Activated naive CD8-positive, alpha-beta T cell treated with anti-CD3 and anti-CD28 coated beads for 36 hours (primary cell): ENCODE data around the gene MPZL3. TPM values are rescaled to one million over a fixed set of nuclear protein-coding genes. Genes with fewer than 3 reads are reported as not detected.

Experiments used
- DNase-seq: peaks from one replicate; pipeline ENCODE4 v3.0.0; 2021
- H3K27ac Mint-ChIP-seq: one replicate; pipeline ENCODE4 v1.8.0; 2022; ENCODE audit warnings: mild to moderate bottlenecking, moderate library complexity, mixed read lengths
- H3K27me3 Mint-ChIP-seq: one replicate; pipeline ENCODE4 v1.8.0; 2022; ENCODE audit warnings: mild to moderate bottlenecking, mixed read lengths
- H3K36me3 Mint-ChIP-seq: one replicate; pipeline ENCODE4 v1.8.0; 2021; ENCODE audit warnings: mild to moderate bottlenecking, mixed read lengths
- H3K4me1 Mint-ChIP-seq: one replicate; pipeline ENCODE4 v1.8.0; 2021; ENCODE audit warnings: mixed read lengths
- H3K4me3 Mint-ChIP-seq: one replicate; pipeline ENCODE4 v1.8.0; 2022; ENCODE audit warnings: mild to moderate bottlenecking, moderate library complexity, mixed read lengths
- H3K9me3 Mint-ChIP-seq: one replicate; pipeline ENCODE4 v1.8.0; 2022; ENCODE audit warnings: mixed read lengths
- total RNA-seq, 2 experiments: library from RNA; stranded (reverse); gene quantifications; one replicate each; pipeline ENCODE4 v1.2.3, GENCODE V29; 2021

MPZL3 gene
- total RNA-seq, 2 experiments from 2014 or later, result 49.1 to 50.7 TPM

- H3K27me3 Mint-ChIP-seq, result no peaks in the 10 kb centered on the region
- H3K9me3 Mint-ChIP-seq, result peaks cover 10% of the 10 kb centered on the region
- peaks cover 33% of the 10 kb centered on the region for H3K36me3 Mint-ChIP-seq
- H3K4me3 Mint-ChIP-seq, result no peak overlapping the region
- peak overlapping the region; percentile 75 for H3K27ac Mint-ChIP-seq
- no peak for DNase-seq
- peaks cover 78% of the 10 kb centered on the region for H3K4me1 Mint-ChIP-seq
Observed at GRCh38 chr11:118245936-118246562, 6.1 kb downstream of the MPZL3 start.

- Mint-ChIP-seq H3K9me3 (peaks cover 10% of the 10 kb centered on the region), H3K36me3 (peaks cover 44% of the 10 kb centered on the region), H3K4me3 (no peak overlapping the region), H3K27ac (peak overlapping the region; percentile 99), H3K4me1 (peaks cover 80% of the 10 kb centered on the region), H3K27me3 (no peaks in the 10 kb centered on the region)
- DNase-seq, result no peak
Observed at GRCh38 chr11:118243993-118244762, 8.0 kb downstream of the MPZL3 start.

GRCh38 chr11:118243161-118243560, 9.0 kb downstream of the MPZL3 start:
- peaks cover 86% of the 10 kb centered on the region for H3K4me1 Mint-ChIP-seq
- no peak overlapping the region for H3K4me3 Mint-ChIP-seq
- H3K27me3 Mint-ChIP-seq, result no peaks in the 10 kb centered on the region
- H3K27ac Mint-ChIP-seq, result peak overlapping the region; percentile 99
- H3K9me3 Mint-ChIP-seq, result peaks cover 10% of the 10 kb centered on the region
- DNase-seq, result no peak
- H3K36me3 Mint-ChIP-seq, result peaks cover 54% of the 10 kb centered on the region

- no peaks in the 10 kb centered on the region for H3K27me3 Mint-ChIP-seq
- H3K4me3 Mint-ChIP-seq, result peak overlapping the region; percentile 87
- peaks cover 10% of the 10 kb centered on the region for H3K9me3 Mint-ChIP-seq
- no peak for DNase-seq
- H3K27ac Mint-ChIP-seq, result peak overlapping the region; percentile 99
- peaks cover 83% of the 10 kb centered on the region for H3K4me1 Mint-ChIP-seq
- peaks cover 57% of the 10 kb centered on the region for H3K36me3 Mint-ChIP-seq
Observed at GRCh38 chr11:118241764-118242098, 10.4 kb downstream of the MPZL3 start.

- Mint-ChIP-seq H3K9me3 (peaks cover 10% of the 10 kb centered on the region), H3K27me3 (no peaks in the 10 kb centered on the region), H3K4me3 (peak overlapping the region; percentile 87), H3K27ac (peak overlapping the region; percentile 99), H3K36me3 (peaks cover 60% of the 10 kb centered on the region), H3K4me1 (peaks cover 82% of the 10 kb centered on the region)
- peak; percentile 73 for DNase-seq
Observed at GRCh38 chr11:118240999-118241763, 11.0 kb downstream of the MPZL3 start.

GRCh38 chr11:118239509-118240205, 12.5 kb downstream of the MPZL3 start:
- Mint-ChIP-seq H3K36me3 (peaks cover 58% of the 10 kb centered on the region), H3K27me3 (no peaks in the 10 kb centered on the region), H3K4me3 (peak overlapping the region; percentile 87), H3K4me1 (peaks cover 83% of the 10 kb centered on the region), H3K9me3 (peaks cover 4% of the 10 kb centered on the region), H3K27ac (peak overlapping the region; percentile 99)
- no peak for DNase-seq

- H3K27me3 Mint-ChIP-seq, result no peaks in the 10 kb centered on the region
- H3K4me3 Mint-ChIP-seq, result peak overlapping the region; percentile 87
- H3K9me3 Mint-ChIP-seq, result no peaks in the 10 kb centered on the region
- H3K4me1 Mint-ChIP-seq, result peaks cover 83% of the 10 kb centered on the region
- H3K27ac Mint-ChIP-seq, result peak overlapping the region; percentile 99
- DNase-seq, result no peak
- peaks cover 59% of the 10 kb centered on the region for H3K36me3 Mint-ChIP-seq
Observed at GRCh38 chr11:118238929-118239328, 13.2 kb downstream of the MPZL3 start.

GRCh38 chr11:118238421-118238820, 13.7 kb downstream of the MPZL3 start:
- peak overlapping the region; percentile 99 for H3K27ac Mint-ChIP-seq
- no peaks in the 10 kb centered on the region for H3K27me3 Mint-ChIP-seq
- H3K4me1 Mint-ChIP-seq, result peaks cover 84% of the 10 kb centered on the region
- H3K9me3 Mint-ChIP-seq, result no peaks in the 10 kb centered on the region
- H3K36me3 Mint-ChIP-seq, result peaks cover 63% of the 10 kb centered on the region
- H3K4me3 Mint-ChIP-seq, result peak overlapping the region; percentile 87
- no peak for DNase-seq

- Mint-ChIP-seq H3K27me3 (no peaks in the 10 kb centered on the region), H3K36me3 (peaks cover 73% of the 10 kb centered on the region), H3K9me3 (no peaks in the 10 kb centered on the region), H3K27ac (peak overlapping the region; percentile 26), H3K4me3 (no peak overlapping the region), H3K4me1 (peaks cover 73% of the 10 kb centered on the region)
- DNase-seq, result no peak
Observed at GRCh38 chr11:118236170-118236569, 16.0 kb downstream of the MPZL3 start.

GRCh38 chr11:118234833-118235232, 17.3 kb downstream of the MPZL3 start:
- Mint-ChIP-seq H3K4me1 (peaks cover 60% of the 10 kb centered on the region), H3K9me3 (no peaks in the 10 kb centered on the region), H3K36me3 (peaks cover 64% of the 10 kb centered on the region), H3K27ac (peak overlapping the region; percentile 36), H3K27me3 (no peaks in the 10 kb centered on the region), H3K4me3 (no peak overlapping the region)
- no peak for DNase-seq

GRCh38 chr11:118233850-118234249, 18.3 kb downstream of the MPZL3 start:
- no peaks in the 10 kb centered on the region for H3K9me3 Mint-ChIP-seq
- H3K27me3 Mint-ChIP-seq, result no peaks in the 10 kb centered on the region
- peak overlapping the region; percentile 76 for H3K27ac Mint-ChIP-seq

GRCh38 chr11:118233377-118233776, 18.8 kb downstream of the MPZL3 start:
- peaks cover 48% of the 10 kb centered on the region for H3K4me1 Mint-ChIP-seq
- H3K36me3 Mint-ChIP-seq, result peaks cover 62% of the 10 kb centered on the region
- H3K27ac Mint-ChIP-seq, result peak overlapping the region; percentile 76
- no peak overlapping the region for H3K4me3 Mint-ChIP-seq
- H3K9me3 Mint-ChIP-seq, result no peaks in the 10 kb centered on the region
- no peak for DNase-seq
- no peaks in the 10 kb centered on the region for H3K27me3 Mint-ChIP-seq

More at GRCh38 chr11:118233850-118234249, 18.3 kb downstream of the MPZL3 start:
- no peak for DNase-seq
- Mint-ChIP-seq H3K4me1 (peaks cover 53% of the 10 kb centered on the region), H3K4me3 (no peak overlapping the region), H3K36me3 (peaks cover 62% of the 10 kb centered on the region)

GRCh38 chr11:118232659-118233058, 19.5 kb downstream of the MPZL3 start:
- Mint-ChIP-seq H3K27me3 (no peaks in the 10 kb centered on the region), H3K9me3 (no peaks in the 10 kb centered on the region), H3K27ac (peak overlapping the region; percentile 76), H3K4me3 (no peak overlapping the region), H3K36me3 (peaks cover 62% of the 10 kb centered on the region), H3K4me1 (peaks cover 45% of the 10 kb centered on the region)
- peak; percentile 66 for DNase-seq

- H3K4me1 Mint-ChIP-seq, result peaks cover 37% of the 10 kb centered on the region
- no peaks in the 10 kb centered on the region for H3K27me3 Mint-ChIP-seq
- no peak overlapping the region for H3K27ac Mint-ChIP-seq
- H3K4me3 Mint-ChIP-seq, result no peak overlapping the region
- peaks cover 3% of the 10 kb centered on the region for H3K9me3 Mint-ChIP-seq
- peaks cover 64% of the 10 kb centered on the region for H3K36me3 Mint-ChIP-seq
- DNase-seq, result no peak
Observed at GRCh38 chr11:118231461-118231860, 20.7 kb downstream of the MPZL3 start.

- Mint-ChIP-seq H3K9me3 (peaks cover 10% of the 10 kb centered on the region), H3K27ac (no peak overlapping the region), H3K36me3 (peaks cover 69% of the 10 kb centered on the region), H3K27me3 (no peaks in the 10 kb centered on the region), H3K4me3 (no peak overlapping the region), H3K4me1 (peaks cover 34% of the 10 kb centered on the region)
- DNase-seq, result peak; percentile 33
Observed at GRCh38 chr11:118230088-118230487, 22.1 kb downstream of the MPZL3 start.
